ENCODE data around the gene DIAPH3. TPM values are rescaled to one million over a fixed set of nuclear protein-coding genes. Genes with fewer than 3 reads are reported as not detected.

DIAPH3 gene
- polyA plus RNA-seq, 1 of the 3 experiments (the other 2 are of a cell fraction) = 5.4 TPM

DNA sequence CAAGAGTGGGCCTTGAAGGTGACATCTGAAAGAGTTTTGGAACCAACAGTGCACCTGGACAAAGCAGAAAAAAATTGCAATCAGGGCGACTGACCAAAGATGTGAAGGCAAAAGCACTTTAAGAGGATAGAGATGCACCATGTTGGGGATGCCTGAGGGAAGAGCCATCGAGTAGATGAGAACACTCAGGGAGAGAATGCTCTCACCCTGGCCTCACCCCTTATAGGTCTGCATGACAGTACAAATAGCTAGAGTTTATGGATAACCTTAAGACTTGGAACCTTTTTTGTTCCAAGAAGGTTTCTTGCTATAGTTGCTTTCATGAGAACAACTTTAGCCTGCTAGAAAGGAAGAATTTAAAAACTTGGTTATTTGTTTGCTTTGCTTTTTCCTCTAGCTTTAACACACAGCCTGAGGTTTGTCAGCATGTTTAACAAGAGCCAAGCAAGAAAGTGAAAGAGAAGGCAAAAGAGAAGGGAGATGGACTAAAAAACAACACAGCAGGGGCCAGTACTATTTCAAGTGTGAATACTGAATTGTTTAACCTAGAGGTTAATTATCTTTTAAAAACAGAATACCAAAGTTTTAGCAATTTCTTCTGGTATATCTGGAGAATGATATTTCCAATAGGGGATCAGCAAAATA, 418.9 kb downstream of the DIAPH3 start:
- no peak overlapping the region for H3K9ac ChIP-seq
- H3K79me2 ChIP-seq (ENCODE audit: insufficient read depth) = no peaks in the 10 kb centered on the region
- no peak for TF ChIP-seq NFIC (IDR thresholded peaks at IDR 0.05; ENCODE audit: borderline replicate concordance)
- no peak for TF ChIP-seq RFX5 (IDR thresholded peaks at IDR 0.05; ENCODE audit: low read length)
- TF ChIP-seq RCOR1 (IDR thresholded peaks at IDR 0.05; ENCODE audit: low read length) = no peak
- TF ChIP-seq IRF3 (IDR thresholded peaks at IDR 0.05; ENCODE audit: low read depth, low read length) = no peak
- TF ChIP-seq SIN3A (IDR thresholded peaks at IDR 0.05; ENCODE audit: borderline replicate concordance, low read depth, low read length) = no peak
- TF ChIP-seq CTCF (IDR thresholded peaks at IDR 0.05) = no peak
- TF ChIP-seq FOSL2 (IDR thresholded peaks at IDR 0.05; ENCODE audit: borderline replicate concordance, low read depth) = no peak
- no peak for TF ChIP-seq TCF12 (IDR thresholded peaks at IDR 0.05)
- no peak for TF ChIP-seq MXI1 (IDR thresholded peaks at IDR 0.05; ENCODE audit: low read depth, low read length)
- no peaks in the 10 kb centered on the region for H3K36me3 ChIP-seq (replicated peaks in 1 of 2; ENCODE audit: control insufficient read depth in 1 of 2, insufficient read depth in 2 of 2, low read length in 1 of 2)
- H4K20me1 ChIP-seq (ENCODE audit: insufficient read depth) = no peaks in the 10 kb centered on the region
- peaks cover 0 to 29% of the 10 kb centered on the region in 2 experiments; a peak in 2 of 4 replicates for H3K4me1 ChIP-seq (ENCODE audit: control insufficient read depth in 1 of 2, insufficient read depth in 2 of 2, low read depth in 1 of 2, low read length in 1 of 2)
- no peaks in the 10 kb centered on the region for H3K27me3 ChIP-seq (ENCODE audit: insufficient read depth)
- WGBS (ENCODE audit: low lambda C conversion rate) = 84% methylated on average over 2 of the region's 2 CpGs
- POLR2A ChIA-PET = no interaction called here
- H3K4me3 ChIP-seq (ENCODE audit: low read depth in 2 of 2, low read length in 1 of 2) = no peak overlapping the region
- peaks cover 27% of the 10 kb centered on the region for H3F3A ChIP-seq (replicated peaks; ENCODE audit: insufficient read depth)
- CTCF ChIA-PET = interaction anchor here (0.6 to 1.5 kb wide), 4 partner anchors 12 to 752 kb away, joined by 3 read pairs; no protein-coding TSS in a partner anchor
- H3K27ac ChIP-seq (ENCODE audit: low read depth in 2 of 2, low read length in 1 of 2) = peak overlapping the region in 1 of 2 experiments; percentile 54; a peak in 2 of 4 replicates
- no peak for DNase-seq
- no peaks in the 10 kb centered on the region for H3K9me2 ChIP-seq
- H3K9me3 ChIP-seq = no peaks in the 10 kb centered on the region
- no peak overlapping the region for H2AFZ ChIP-seq (ENCODE audit: low read depth)
- no peak overlapping the region for H3K4me2 ChIP-seq

- no peaks in the 10 kb centered on the region for H3K9me2 ChIP-seq
- H3K9ac ChIP-seq = no peak overlapping the region
- 84% methylated on average over 3 of the region's 3 CpGs for WGBS (ENCODE audit: low lambda C conversion rate)
- ChIA-PET CTCF (no interaction called here), POLR2A (no interaction called here)
- peaks cover 0 to 29% of the 10 kb centered on the region in 2 experiments; a peak in 2 of 4 replicates for H3K4me1 ChIP-seq (ENCODE audit: control insufficient read depth in 1 of 2, insufficient read depth in 2 of 2, low read depth in 1 of 2, low read length in 1 of 2)
- no peak for DNase-seq
- H3K79me2 ChIP-seq (ENCODE audit: insufficient read depth) = no peaks in the 10 kb centered on the region
- peaks cover 27% of the 10 kb centered on the region for H3F3A ChIP-seq (replicated peaks; ENCODE audit: insufficient read depth)
- H3K27me3 ChIP-seq (ENCODE audit: insufficient read depth) = no peaks in the 10 kb centered on the region
- H3K4me3 ChIP-seq (ENCODE audit: low read depth in 2 of 2, low read length in 1 of 2) = no peak overlapping the region
- no peak overlapping the region for H3K27ac ChIP-seq (ENCODE audit: low read depth in 2 of 2, low read length in 1 of 2)
- no peak overlapping the region for H2AFZ ChIP-seq (ENCODE audit: low read depth)
- TF ChIP-seq GATA2 (CRISPR knock-in tag; IDR thresholded peaks at IDR 0.05) (no peak), USF2 (IDR thresholded peaks at IDR 0.05; ENCODE audit: borderline replicate concordance, low read depth, low read length) (no peak), SIN3A (IDR thresholded peaks at IDR 0.05; ENCODE audit: borderline replicate concordance, low read depth, low read length) (no peak), FOSL2 (IDR thresholded peaks at IDR 0.05; ENCODE audit: borderline replicate concordance, low read depth) (no peak), EP300 (IDR thresholded peaks at IDR 0.05; ENCODE audit: borderline replicate concordance in 1 of 2, low read depth in 1 of 2, low read length in 1 of 2) (no peak), TAF1 (IDR thresholded peaks at IDR 0.05; ENCODE audit: borderline replicate concordance, low read depth, low read length) (no peak), PBX3 (IDR thresholded peaks at IDR 0.05) (no peak), RCOR1 (IDR thresholded peaks at IDR 0.05; ENCODE audit: low read length) (no peak), EZH2phosphoT487 (IDR thresholded peaks at IDR 0.05; ENCODE audit: borderline replicate concordance, low read depth) (no peak)
- TF ChIP-seq, protein P1, sequence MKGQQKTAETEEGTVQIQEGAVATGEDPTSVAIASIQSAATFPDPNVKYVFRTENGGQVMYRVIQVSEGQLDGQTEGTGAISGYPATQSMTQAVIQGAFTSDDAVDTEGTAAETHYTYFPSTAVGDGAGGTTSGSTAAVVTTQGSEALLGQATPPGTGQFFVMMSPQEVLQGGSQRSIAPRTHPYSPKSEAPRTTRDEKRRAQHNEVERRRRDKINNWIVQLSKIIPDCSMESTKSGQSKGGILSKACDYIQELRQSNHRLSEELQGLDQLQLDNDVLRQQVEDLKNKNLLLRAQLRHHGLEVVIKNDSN (IDR thresholded peaks at IDR 0.05; ENCODE audit: borderline replicate concordance, low read depth) = no peak
- H3K36me3 ChIP-seq (replicated peaks in 1 of 2; ENCODE audit: control insufficient read depth in 1 of 2, insufficient read depth in 2 of 2, low read length in 1 of 2) = no peaks in the 10 kb centered on the region
- H4K20me1 ChIP-seq (ENCODE audit: insufficient read depth) = no peaks in the 10 kb centered on the region
- no peak overlapping the region for H3K4me2 ChIP-seq
- no peaks in the 10 kb centered on the region for H3K9me3 ChIP-seq
These were observed 420.5 kb downstream of the DIAPH3 start for GRCh38 chr13:59743195-59743594.

Measured in SK-N-SH (cell line).